B cell (primary cell): Measurements from ENCODE around the gene MOV10L1. TPM values are rescaled to one million over a fixed set of nuclear protein-coding genes. Genes with fewer than 3 reads are reported as not detected.

Experiments used
- ATAC-seq: fragments of 200-7000 bp; cut with Tn5 transposase; one replicate; pipeline ENCODE4 v1.10.0; 2021; ENCODE audit warnings: low read depth, mild to moderate bottlenecking, moderate number of reproducible peaks, moderate library complexity
- CTCF ChIA-PET: fragments of 350-600 bp; sonication (Branson Sonifier 250); formaldehyde crosslinking; loops from one replicate; lab custom pipeline; 2021; ENCODE audit warnings: antibody characterized with exemption, inconsistent platforms; lab: Charles Lee
- POLR2A ChIA-PET: fragments of 350-600 bp; sonication (Branson Sonifier 250); formaldehyde crosslinking; loops from one replicate; lab custom pipeline; 2021; ENCODE audit warnings: antibody characterized with exemption; lab: Charles Lee
- DNase-seq: peaks from one replicate; pipeline ENCODE4 v3.0.0; 2013
- H2AFZ ChIP-seq: 2 replicates; pipeline ENCODE4 v1.6.1; 2012; ENCODE audit warnings: mild to moderate bottlenecking, low read depth, low read length; ENCODE audit not compliant: insufficient read depth, poor library complexity, severe bottlenecking
- H3K27ac ChIP-seq, 2 donors: 1 replicate in 1 of 2; 2 replicates in 1 of 2; pipeline ENCODE4 v1.5.1; 2012 to 2013; ENCODE audit warnings: low read length in 2 of 2, mild to moderate bottlenecking in 2 of 2, moderate library complexity in 1 of 2
- H3K27me3 ChIP-seq, 4 experiments: fragments of 200-600 bp in 1 of 4; sonication (generic) in 1 of 4; replicated peaks in 1 of 4; 1 replicate in 2 of 4; 2 replicates in 2 of 4; pipeline versions ENCODE4 v1.6.1 to v1.7.0; 2013 to 2016; ENCODE audit warnings: low read length in 3 of 4, mild to moderate bottlenecking in 2 of 4, mixed read lengths in 1 of 4, moderate library complexity in 1 of 4; ENCODE audit not compliant: insufficient read depth in 4 of 4, control insufficient read depth in 3 of 4; ENCODE audit errors: control extremely low read depth in 1 of 4
- H3K36me3 ChIP-seq, 2 experiments: replicated peaks in 1 of 2; 1 replicate in 1 of 2; 2 replicates in 1 of 2; pipeline versions ENCODE4 v1.6.1 to v1.7.1; 2013; ENCODE audit warnings: low read length in 1 of 2; ENCODE audit not compliant: insufficient read depth in 2 of 2, control insufficient read depth in 1 of 2; ENCODE audit errors: control extremely low read depth in 1 of 2, extremely low read depth in 1 of 2
- H3K4me1 ChIP-seq, 2 donors: fragments of 200-600 bp in 1 of 2; sonication (generic) in 1 of 2; 1 replicate in 1 of 2; 2 replicates in 1 of 2; pipeline versions ENCODE4 v1.5.1 to v1.6.1; 2013 to 2017; ENCODE audit warnings: low read length in 2 of 2; ENCODE audit not compliant: control insufficient read depth in 2 of 2, insufficient read depth in 2 of 2
- H3K4me2 ChIP-seq: replicated peaks from 2 replicates; pipeline ENCODE3; 2012; ENCODE audit warnings: mild to moderate bottlenecking, low read depth, low read length; ENCODE audit not compliant: poor library complexity, severe bottlenecking
- H3K4me3 ChIP-seq, 5 experiments: fragments of 200-600 bp in 1 of 5; sonication (generic) in 1 of 5; 1 replicate in 3 of 5; 2 replicates in 2 of 5; pipeline versions ENCODE4 v1.5.1 to v1.7.0; 2011 to 2016; ENCODE audit warnings: low read length in 4 of 5, mild to moderate bottlenecking in 4 of 5, low read depth in 2 of 5, control low read depth in 1 of 5, moderate library complexity in 1 of 5; ENCODE audit not compliant: insufficient read depth in 1 of 5; ENCODE audit errors: control extremely low read depth in 1 of 5, extremely low read depth in 1 of 5
- H3K79me2 ChIP-seq: fragments of 200-600 bp; sonication (generic); one replicate; pipeline ENCODE4 v1.6.0; 2016; ENCODE audit warnings: low read length; ENCODE audit not compliant: control insufficient read depth, insufficient read depth
- H3K9ac ChIP-seq: fragments of 200-600 bp; sonication (generic); 2 replicates; pipeline ENCODE4 v1.6.1; 2017; ENCODE audit warnings: mild to moderate bottlenecking, low read length, moderate library complexity
- H3K9me3 ChIP-seq, 3 donors: one replicate each; pipeline versions ENCODE4 v1.6.1 to v1.7.1; 2013; ENCODE audit warnings: low read length in 2 of 3; ENCODE audit not compliant: control insufficient read depth in 2 of 3, insufficient read depth in 1 of 3; ENCODE audit errors: control extremely low read depth in 1 of 3
- H4K20me1 ChIP-seq: 2 replicates; pipeline ENCODE4 v1.6.0; 2012; ENCODE audit warnings: mild to moderate bottlenecking, low read length; ENCODE audit not compliant: insufficient read depth, control insufficient read depth, poor library complexity, severe bottlenecking
- H3K27ac Mint-ChIP-seq: one replicate; pipeline ENCODE4 v1.8.0; 2021; ENCODE audit warnings: mixed read lengths
- H3K27me3 Mint-ChIP-seq: one replicate; pipeline ENCODE4 v1.8.0; 2021; ENCODE audit warnings: mixed read lengths
- H3K4me1 Mint-ChIP-seq: one replicate; pipeline ENCODE4 v1.8.0; 2021; ENCODE audit warnings: mixed read lengths
- H3K4me3 Mint-ChIP-seq: one replicate; pipeline ENCODE4 v1.8.0; 2021; ENCODE audit warnings: mixed read lengths
- H3K9me3 Mint-ChIP-seq: one replicate; pipeline ENCODE4 v1.8.0; 2022; ENCODE audit warnings: mixed read lengths; ENCODE audit not compliant: insufficient read depth
- CTCF ChIP-seq: fragments of 200-600 bp; IDR thresholded peaks from one replicate; pipeline ENCODE4 v1.8.0; 2022; ENCODE audit warnings: antibody characterized with exemption, mild to moderate bottlenecking
- EZH2 ChIP-seq: IDR thresholded peaks from 2 replicates; pipeline ENCODE4 v1.6.1; 2012; ENCODE audit warnings: borderline replicate concordance, low read depth, mild to moderate bottlenecking, moderate library complexity, low read length; ENCODE audit not compliant: insufficient read depth, poor library complexity, severe bottlenecking
- WGBS: methylation state at CpG from one replicate; pipeline ENCODE4 v1.1.5; 2013; ENCODE audit warnings: missing lambda C conversion rate; ENCODE audit not compliant: insufficient coverage; 5-methylcytosine and 5-hydroxymethylcytosine counted together
- intact Hi-C: fragments of 100-400 bp; cut with micrococcal nuclease; formaldehyde crosslinking; loops from one replicate; pipeline ENCODE4 v1.10.0; 2022
- polyA plus RNA-seq: library from polyadenylated mRNA; depleted of rRNA; stranded (reverse); fragments of >200 nt; gene quantifications from 2 replicates; pipeline ENCODE4 v1.2.3, GENCODE V29; 2012
- total RNA-seq, 2 donors: library from RNA; stranded (reverse); fragments of 120-200 nt in 1 of 2; gene quantifications; 1 replicate in 1 of 2; 2 replicates in 1 of 2; pipeline versions ENCODE4 v1.2.3 to v1.2.4, GENCODE V29; 2013 to 2022

The MOV10L1 gene
- total and polyA plus RNA-seq, 2 donors (not counting 1 experiment from before 2014, with no cell fraction given): not detected

GRCh38 chr22:50114221-50115021 lies 24.6 kb downstream of the MOV10L1 start:
- Mint-ChIP-seq H3K27ac (no peak overlapping the region), H3K9me3 (no peaks in the 10 kb centered on the region), H3K4me3 (no peak overlapping the region), H3K27me3 (peaks cover 26% of the 10 kb centered on the region), H3K4me1 (no peaks in the 10 kb centered on the region)
- H3K4me3 ChIP-seq: no peak overlapping the region
- H3K4me1 ChIP-seq: no peaks in the 10 kb centered on the region
- peaks cover 0 to 16% (median 3%) of the 10 kb centered on the region in 4 experiments for H3K27me3 ChIP-seq
- ChIA-PET CTCF (no interaction called here), POLR2A (no interaction called here)
- TF ChIP-seq CTCF (no peak), EZH2 (no peak)
- no peak overlapping the region for H3K4me2 ChIP-seq
- no peak overlapping the region for H3K9ac ChIP-seq
- WGBS: 88% methylated on average over 14 of the region's 19 CpGs
- no peak for DNase-seq
- no peaks in the 10 kb centered on the region for H3K36me3 ChIP-seq
- no peaks in the 10 kb centered on the region for H4K20me1 ChIP-seq
- intact Hi-C loops: no loop called here
- H3K79me2 ChIP-seq: no peaks in the 10 kb centered on the region
- no peak overlapping the region for H3K27ac ChIP-seq
- no peaks in the 10 kb centered on the region for H3K9me3 ChIP-seq
- H2AFZ ChIP-seq: no peak overlapping the region
- ATAC-seq: no peak

- Histone ChIP-seq H3K4me2 (no peak overlapping the region), H3K36me3 (no peaks in the 10 kb centered on the region), H3K9ac (no peak overlapping the region), H3K9me3 (no peaks in the 10 kb centered on the region), H3K4me3 (no peak overlapping the region), H4K20me1 (no peaks in the 10 kb centered on the region), H3K79me2 (no peaks in the 10 kb centered on the region), H3K27me3 (peaks cover 0 to 18% (median 3%) of the 10 kb centered on the region in 4 experiments), H3K4me1 (no peaks in the 10 kb centered on the region), H2AFZ (no peak overlapping the region), H3K27ac (no peak overlapping the region)
- Mint-ChIP-seq H3K27me3 (peaks cover 28% of the 10 kb centered on the region), H3K4me1 (no peaks in the 10 kb centered on the region), H3K9me3 (no peaks in the 10 kb centered on the region), H3K27ac (no peak overlapping the region), H3K4me3 (no peak overlapping the region)
- ChIA-PET POLR2A (no interaction called here), CTCF (interaction anchor here (0.7 kb wide), 1 partner anchor 227 kb away, joined by 3 read pairs; no protein-coding TSS in a partner anchor)
- DNase-seq (no peak), ATAC-seq (no peak)
- intact Hi-C loops: no loop called here
- TF ChIP-seq EZH2 (no peak), CTCF (no peak)
- WGBS: 86% methylated on average over 8 of the region's 10 CpGs
These were observed 25.9 kb downstream of the MOV10L1 start for GRCh38 chr22:50115693-50116092.
